ENCODE results near the gene TCF4. TPM values are rescaled to one million over a fixed set of nuclear protein-coding genes. Genes with fewer than 3 reads are reported as not detected.

TCF4 gene
- total and polyA plus RNA-seq, 4 donors, result 14.3 to 356 (median 73.0) TPM

GRCh38 chr18:55475916-55476315 is 112.1 kb downstream of the TCF4 start:
- ATAC-seq (ENCODE audit: insufficient read depth, low FRiP score), result no peak
- no peak for DNase-seq
- no peaks in the 10 kb centered on the region for H3K36me3 ChIP-seq (ENCODE audit: control insufficient read depth in 4 of 4, insufficient read depth in 4 of 4, low read length in 4 of 4)
- H3K4me1 ChIP-seq (ENCODE audit: control insufficient read depth in 5 of 5, insufficient read depth in 5 of 5, low read length in 5 of 5), result peaks cover 1 to 25% (median 11%) of the 10 kb centered on the region in 5 donors
- H3K4me3 ChIP-seq, result no peak overlapping the region
- no peaks in the 10 kb centered on the region for H3K9me3 ChIP-seq (ENCODE audit: control insufficient read depth in 4 of 4, insufficient read depth in 3 of 4, low read length in 3 of 4)
- H3K9ac ChIP-seq (ENCODE audit: insufficient read depth in 1 of 2, low read length in 2 of 2), result no peak overlapping the region
- no peak for TF ChIP-seq CTCF (IDR thresholded peaks at IDR 0.05; ENCODE audit: control extremely low read depth, extremely low read depth)
- H3K27ac ChIP-seq (ENCODE audit: low read depth in 1 of 2, low read length in 1 of 2), result no peak overlapping the region
- 81 to 87% methylated on average over 1 of the region's 1 CpG for WGBS, 2 donors
- no peaks in the 10 kb centered on the region for H3K27me3 ChIP-seq (ENCODE audit: control insufficient read depth in 3 of 3, insufficient read depth in 3 of 3, low read length in 2 of 3)

- H3K4me1 ChIP-seq (ENCODE audit: control insufficient read depth in 5 of 5, insufficient read depth in 5 of 5, low read length in 5 of 5), result peaks cover 0 to 25% (median 14%) of the 10 kb centered on the region in 5 donors
- no peaks in the 10 kb centered on the region for H3K27me3 ChIP-seq (ENCODE audit: control insufficient read depth in 3 of 3, insufficient read depth in 3 of 3, low read length in 2 of 3)
- no peak for DNase-seq
- H3K27ac ChIP-seq (ENCODE audit: low read depth in 1 of 2, low read length in 1 of 2), result no peak overlapping the region
- H3K4me3 ChIP-seq, result no peak overlapping the region
- no peak for TF ChIP-seq CTCF (IDR thresholded peaks at IDR 0.05; ENCODE audit: control extremely low read depth, extremely low read depth)
- no peak for ATAC-seq (ENCODE audit: insufficient read depth, low FRiP score)
- no peak overlapping the region for H3K9ac ChIP-seq (ENCODE audit: insufficient read depth in 1 of 2, low read length in 2 of 2)
- H3K36me3 ChIP-seq (ENCODE audit: control insufficient read depth in 4 of 4, insufficient read depth in 4 of 4, low read length in 4 of 4), result peaks cover 0 to 3% (median 0%) of the 10 kb centered on the region in 4 donors
- no peaks in the 10 kb centered on the region for H3K9me3 ChIP-seq (ENCODE audit: control insufficient read depth in 4 of 4, insufficient read depth in 3 of 4, low read length in 3 of 4)
- 92 to 93% methylated on average over 5 of the region's 5 CpGs for WGBS, 2 donors
These were observed 112.5 kb downstream of the TCF4 start for GRCh38 chr18:55475467-55475866.

GRCh38 chr18:55473560-55473959 is 114.4 kb downstream of the TCF4 start:
- H3K4me3 ChIP-seq, result no peak overlapping the region
- ATAC-seq (ENCODE audit: insufficient read depth, low FRiP score) (no peak), DNase-seq (no peak)
- H3K27ac ChIP-seq (ENCODE audit: low read depth in 1 of 2, low read length in 1 of 2), result no peak overlapping the region
- peaks cover 0 to 18% (median 8%) of the 10 kb centered on the region in 5 donors for H3K4me1 ChIP-seq (ENCODE audit: control insufficient read depth in 5 of 5, insufficient read depth in 5 of 5, low read length in 5 of 5)
- H3K9ac ChIP-seq (ENCODE audit: insufficient read depth in 1 of 2, low read length in 2 of 2), result no peak overlapping the region
- H3K36me3 ChIP-seq (ENCODE audit: control insufficient read depth in 4 of 4, insufficient read depth in 4 of 4, low read length in 4 of 4), result peaks cover 0 to 3% (median 0%) of the 10 kb centered on the region in 4 donors
- H3K27me3 ChIP-seq (ENCODE audit: control insufficient read depth in 3 of 3, insufficient read depth in 3 of 3, low read length in 2 of 3), result no peaks in the 10 kb centered on the region
- TF ChIP-seq CTCF (IDR thresholded peaks at IDR 0.05; ENCODE audit: control extremely low read depth, extremely low read depth), result no peak
- H3K9me3 ChIP-seq (ENCODE audit: control insufficient read depth in 4 of 4, insufficient read depth in 3 of 4, low read length in 3 of 4), result no peaks in the 10 kb centered on the region

- WGBS, 2 donors, result 42 to 60% methylated on average over 2 of the region's 2 CpGs
- Histone ChIP-seq H3K9ac (ENCODE audit: insufficient read depth in 1 of 2, low read length in 2 of 2) (no peak overlapping the region), H3K4me3 (no peak overlapping the region), H3K27me3 (ENCODE audit: control insufficient read depth in 3 of 3, insufficient read depth in 3 of 3, low read length in 2 of 3) (no peaks in the 10 kb centered on the region), H3K9me3 (ENCODE audit: control insufficient read depth in 4 of 4, insufficient read depth in 3 of 4, low read length in 3 of 4) (no peaks in the 10 kb centered on the region), H3K27ac (ENCODE audit: low read depth in 1 of 2, low read length in 1 of 2) (no peak overlapping the region), H3K36me3 (ENCODE audit: control insufficient read depth in 4 of 4, insufficient read depth in 4 of 4, low read length in 4 of 4) (peaks cover 0 to 3% (median 0%) of the 10 kb centered on the region in 4 donors), H3K4me1 (ENCODE audit: control insufficient read depth in 5 of 5, insufficient read depth in 5 of 5, low read length in 5 of 5) (peaks cover 0 to 15% (median 5%) of the 10 kb centered on the region in 5 donors)
- TF ChIP-seq CTCF (IDR thresholded peaks at IDR 0.05; ENCODE audit: control extremely low read depth, extremely low read depth), result no peak
- DNase-seq (no peak), ATAC-seq (ENCODE audit: insufficient read depth, low FRiP score) (no peak)
These were observed 114.9 kb downstream of the TCF4 start for GRCh38 chr18:55473058-55473457.

Measured in lung (tissue), 12 donors.